Neural cell (in vitro differentiated cells): ENCODE measurements around the gene ASH1L. TPM values are rescaled to one million over a fixed set of nuclear protein-coding genes. Genes with fewer than 3 reads are reported as not detected.

Source experiments
- H2AFZ ChIP-seq: fragments of 200-600, 300-800 bp; sonication (generic), shearing (Covaris generic); 2 replicates; pipeline ENCODE4 v1.6.0; 2014; ENCODE audit warnings: low read depth, mild to moderate bottlenecking, antibody characterized with exemption, low read length, moderate library complexity
- H3F3A ChIP-seq: fragments of 200-600 bp; shearing (Covaris generic); 2 replicates; pipeline ENCODE4 v1.6.1; 2016; ENCODE audit warnings: mild to moderate bottlenecking, moderate library complexity, mixed read lengths, antibody characterized with exemption, low read length; ENCODE audit not compliant: insufficient read depth, poor library complexity, severe bottlenecking
- H3K27ac ChIP-seq: fragments of 200-600, 300-800 bp; sonication (generic), shearing (Covaris generic); 2 replicates; pipeline ENCODE4 v1.5.1; 2014; ENCODE audit warnings: mild to moderate bottlenecking, low read length, moderate library complexity
- H3K27me3 ChIP-seq: fragments of 300-800, 200-600 bp; sonication (generic), shearing (Covaris generic); 2 replicates; pipeline ENCODE4 v1.6.0; 2014; ENCODE audit warnings: mild to moderate bottlenecking, low read depth, low read length, moderate library complexity; ENCODE audit not compliant: insufficient read depth
- H3K36me3 ChIP-seq: fragments of 300-800, 200-600 bp; sonication (generic), shearing (Covaris generic); 2 replicates; pipeline ENCODE4 v1.5.1; 2014; ENCODE audit warnings: mild to moderate bottlenecking, antibody characterized with exemption, low read length, moderate library complexity; ENCODE audit not compliant: insufficient read depth
- H3K4me2 ChIP-seq: fragments of 300-800, 200-600 bp; sonication (generic), shearing (Covaris generic); 2 replicates; pipeline ENCODE4 v1.6.0; 2014; ENCODE audit warnings: mild to moderate bottlenecking, low read length
- H3K4me3 ChIP-seq: fragments of 300-800, 200-600 bp; sonication (generic), shearing (Covaris generic); 2 replicates; pipeline ENCODE4 v1.5.1; 2014; ENCODE audit warnings: mild to moderate bottlenecking, low read length, moderate library complexity
- H3K79me2 ChIP-seq: fragments of 200-600 bp; shearing (Covaris generic); replicated peaks from 2 replicates; pipeline ENCODE4 v1.6.0; 2014; ENCODE audit warnings: mild to moderate bottlenecking, low read length, moderate library complexity; ENCODE audit not compliant: insufficient read depth
- H3K9ac ChIP-seq: fragments of 300-800, 200-600 bp; sonication (generic), shearing (Covaris generic); 2 replicates; pipeline ENCODE4 v1.6.1; 2016; ENCODE audit warnings: mild to moderate bottlenecking, low read length, mixed read lengths
- H3K9me2 ChIP-seq: fragments of 200-600 bp; shearing (Covaris generic); 2 replicates; pipeline ENCODE4 v1.6.1; 2016; ENCODE audit warnings: mild to moderate bottlenecking, low read length, mixed read lengths; ENCODE audit not compliant: insufficient read depth
- H3K9me3 ChIP-seq: fragments of 200-600, 300-800 bp; sonication (generic), shearing (Covaris generic); 2 replicates; pipeline ENCODE4 v1.6.1; 2016; ENCODE audit warnings: mild to moderate bottlenecking, mixed run types, low read length, moderate library complexity, mixed read lengths
- H4K20me1 ChIP-seq: fragments of 200-600 bp; shearing (Covaris generic); 2 replicates; pipeline ENCODE4 v1.6.1; 2016; ENCODE audit warnings: mild to moderate bottlenecking, mixed run types; ENCODE audit not compliant: insufficient read depth
- CTCF ChIP-seq: fragments of 450-650 bp; IDR thresholded peaks from 2 replicates; pipeline ENCODE4 v1.5.1; 2014; ENCODE audit warnings: antibody characterized with exemption, mild to moderate bottlenecking, moderate library complexity; ENCODE audit not compliant: poor library complexity, severe bottlenecking
- EP300 ChIP-seq: fragments of 450-650 bp; conservative IDR thresholded peaks from 2 replicates; pipeline ENCODE4 v1.6.1; 2014; ENCODE audit warnings: antibody characterized with exemption, mild to moderate bottlenecking, moderate library complexity; ENCODE audit not compliant: poor library complexity, severe bottlenecking
- EZH2 ChIP-seq: fragments of 200-600, 300-800 bp; shearing (Covaris generic), sonication (generic); IDR thresholded peaks from 2 replicates; pipeline ENCODE4 v1.6.1; 2014; ENCODE audit warnings: antibody characterized with exemption, low read length, borderline replicate concordance, mild to moderate bottlenecking; ENCODE audit not compliant: insufficient read depth, poor library complexity, severe bottlenecking
- MXI1 ChIP-seq: fragments of 450-650 bp; conservative IDR thresholded peaks from 2 replicates; pipeline ENCODE4 v1.6.1; 2014; ENCODE audit warnings: antibody characterized with exemption, mild to moderate bottlenecking; ENCODE audit not compliant: poor library complexity, severe bottlenecking
- POLR2AphosphoS5 ChIP-seq: IDR thresholded peaks from 2 replicates; pipeline ENCODE4 v1.6.1; 2012
- RAD21 ChIP-seq: fragments of 450-650 bp; conservative IDR thresholded peaks from 2 replicates; pipeline ENCODE4 v1.6.1; 2014; ENCODE audit warnings: antibody characterized with exemption, mild to moderate bottlenecking, moderate library complexity
- REST ChIP-seq: IDR thresholded peaks from 2 replicates; pipeline ENCODE4 v1.6.1; 2012; ENCODE audit warnings: borderline replicate concordance
- SMC3 ChIP-seq: fragments of 450-650 bp; conservative IDR thresholded peaks from 2 replicates; pipeline ENCODE4 v1.6.1; 2014; ENCODE audit warnings: antibody characterized with exemption, mild to moderate bottlenecking, moderate library complexity; ENCODE audit not compliant: poor library complexity
- TAF1 ChIP-seq: IDR thresholded peaks from 2 replicates; pipeline ENCODE4 v1.6.1; 2012; ENCODE audit warnings: low read depth
- polyA plus RNA-seq: library from polyadenylated mRNA; depleted of rRNA; stranded (reverse); fragments of >200 nt; gene quantifications from 2 replicates; pipeline ENCODE4 v1.2.3, GENCODE V29; 2014

ASH1L gene
- polyA plus RNA-seq, 1 donor from 2014 or later: 16.2 TPM

GRCh38 chr1:155320252-155320651 lies 242.4 kb downstream of the ASH1L start:
- H3K9me2 ChIP-seq: no peaks in the 10 kb centered on the region
- H3K9ac ChIP-seq: peak overlapping the region; percentile 91
- H3K4me2 ChIP-seq: peak overlapping the region; percentile 44
- peaks cover 7% of the 10 kb centered on the region for H4K20me1 ChIP-seq
- H3F3A ChIP-seq: no peaks in the 10 kb centered on the region
- peak overlapping the region; percentile 90 for H3K4me3 ChIP-seq
- H3K27ac ChIP-seq: peak overlapping the region; percentile 79
- H3K79me2 ChIP-seq: peaks cover 28% of the 10 kb centered on the region
- TF ChIP-seq EZH2 (no peak), MXI1 (no peak), RAD21 (no peak), SMC3 (no peak)
- no peaks in the 10 kb centered on the region for H3K36me3 ChIP-seq
- H2AFZ ChIP-seq: peak overlapping the region; percentile 65
- no peaks in the 10 kb centered on the region for H3K9me3 ChIP-seq
- no peaks in the 10 kb centered on the region for H3K27me3 ChIP-seq

GRCh38 chr1:155319536-155319935 lies 243.1 kb downstream of the ASH1L start:
- Histone ChIP-seq H3K79me2 (peaks cover 28% of the 10 kb centered on the region), H3F3A (no peaks in the 10 kb centered on the region), H3K27me3 (no peaks in the 10 kb centered on the region), H3K4me2 (no peak overlapping the region), H3K9me2 (no peaks in the 10 kb centered on the region), H3K36me3 (no peaks in the 10 kb centered on the region), H3K9ac (no peak overlapping the region), H3K27ac (no peak overlapping the region), H4K20me1 (peaks cover 2% of the 10 kb centered on the region), H3K4me3 (no peak overlapping the region), H3K9me3 (no peaks in the 10 kb centered on the region), H2AFZ (no peak overlapping the region)
- TF ChIP-seq EZH2 (no peak), SMC3 (no peak), TAF1 (no peak), POLR2AphosphoS5 (no peak), CTCF (no peak), MXI1 (no peak), REST (no peak), EP300 (no peak), RAD21 (no peak)
